ENCODE data around the gene PKIB. TPM values are rescaled to one million over a fixed set of nuclear protein-coding genes. Genes with fewer than 3 reads are reported as not detected.

PKIB gene
- total RNA-seq, 2 donors from 2014 or later: 2.6 to 12.8 TPM

DNA sequence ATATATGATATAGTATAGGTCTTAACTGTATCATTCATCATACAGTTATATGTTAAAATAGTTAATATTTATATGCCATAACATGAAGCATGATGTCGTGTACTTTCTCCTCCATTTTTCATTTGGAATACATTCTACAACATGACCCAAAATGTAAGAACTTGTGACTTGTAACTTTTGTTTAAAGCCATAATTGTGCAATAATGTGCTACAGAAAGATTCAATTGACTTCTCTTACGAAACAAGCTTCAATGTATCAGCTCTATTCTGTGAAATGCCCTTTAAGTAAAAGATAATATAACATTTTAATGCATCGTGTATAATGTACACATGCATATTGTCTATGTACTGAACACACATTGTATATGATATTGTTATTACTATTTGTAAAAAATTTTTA lies 92.6 kb downstream of the PKIB start:
- TF ChIP-seq, protein P1, sequence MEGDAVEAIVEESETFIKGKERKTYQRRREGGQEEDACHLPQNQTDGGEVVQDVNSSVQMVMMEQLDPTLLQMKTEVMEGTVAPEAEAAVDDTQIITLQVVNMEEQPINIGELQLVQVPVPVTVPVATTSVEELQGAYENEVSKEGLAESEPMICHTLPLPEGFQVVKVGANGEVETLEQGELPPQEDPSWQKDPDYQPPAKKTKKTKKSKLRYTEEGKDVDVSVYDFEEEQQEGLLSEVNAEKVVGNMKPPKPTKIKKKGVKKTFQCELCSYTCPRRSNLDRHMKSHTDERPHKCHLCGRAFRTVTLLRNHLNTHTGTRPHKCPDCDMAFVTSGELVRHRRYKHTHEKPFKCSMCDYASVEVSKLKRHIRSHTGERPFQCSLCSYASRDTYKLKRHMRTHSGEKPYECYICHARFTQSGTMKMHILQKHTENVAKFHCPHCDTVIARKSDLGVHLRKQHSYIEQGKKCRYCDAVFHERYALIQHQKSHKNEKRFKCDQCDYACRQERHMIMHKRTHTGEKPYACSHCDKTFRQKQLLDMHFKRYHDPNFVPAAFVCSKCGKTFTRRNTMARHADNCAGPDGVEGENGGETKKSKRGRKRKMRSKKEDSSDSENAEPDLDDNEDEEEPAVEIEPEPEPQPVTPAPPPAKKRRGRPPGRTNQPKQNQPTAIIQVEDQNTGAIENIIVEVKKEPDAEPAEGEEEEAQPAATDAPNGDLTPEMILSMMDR (IDR thresholded peaks at IDR 0.05): no peak
- TF ChIP-seq POLR2A (IDR thresholded peaks at IDR 0.05): no peak
- no peak for TF ChIP-seq POLR2AphosphoS5 (IDR thresholded peaks at IDR 0.05)
- Histone ChIP-seq H3K27me3 (replicated peaks; ENCODE audit: insufficient read depth) (no peaks in the 10 kb centered on the region), H3K36me3 (no peaks in the 10 kb centered on the region), H3K4me3 (no peak overlapping the region), H3K27ac (no peak overlapping the region), H3K9me3 (no peaks in the 10 kb centered on the region), H3K4me1 (replicated peaks) (no peaks in the 10 kb centered on the region)
- DNase-seq (ENCODE audit: low spot score): no peak
- intact Hi-C loops (cut with DNase I): no loop called here
- 86% methylated on average over 3 of the region's 3 CpGs for WGBS

DNA sequence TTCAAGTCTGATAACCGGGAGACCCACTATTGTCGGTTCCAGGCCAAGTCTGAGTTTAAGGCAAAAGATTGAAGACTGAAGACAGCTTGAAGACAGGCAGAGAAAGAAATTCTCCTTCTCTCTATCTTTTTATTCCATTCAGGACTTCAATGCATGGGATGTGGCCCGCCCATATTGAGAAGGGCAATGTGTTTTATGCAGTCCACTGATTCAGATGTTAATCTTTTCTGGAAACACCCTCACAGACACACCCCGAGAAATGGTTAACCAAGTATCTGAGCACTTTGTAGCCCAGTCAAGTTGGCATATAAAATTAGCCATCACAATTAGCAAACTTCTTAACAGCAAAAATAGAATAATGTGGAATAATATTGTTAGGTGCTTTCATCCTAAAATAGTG lies 93.9 kb downstream of the PKIB start:
- no peak for DNase-seq (ENCODE audit: low spot score)
- Histone ChIP-seq H3K27me3 (replicated peaks; ENCODE audit: insufficient read depth) (no peaks in the 10 kb centered on the region), H3K27ac (no peak overlapping the region), H3K4me3 (no peak overlapping the region), H3K36me3 (no peaks in the 10 kb centered on the region), H3K9me3 (no peaks in the 10 kb centered on the region), H3K4me1 (replicated peaks) (no peaks in the 10 kb centered on the region)
- TF ChIP-seq POLR2AphosphoS5 (IDR thresholded peaks at IDR 0.05): no peak
- TF ChIP-seq POLR2A (IDR thresholded peaks at IDR 0.05): no peak
- TF ChIP-seq, protein P1 (IDR thresholded peaks at IDR 0.05): no peak
- intact Hi-C loops (cut with DNase I): no loop called here
- 90% methylated on average over 4 of the region's 4 CpGs for WGBS

DNA sequence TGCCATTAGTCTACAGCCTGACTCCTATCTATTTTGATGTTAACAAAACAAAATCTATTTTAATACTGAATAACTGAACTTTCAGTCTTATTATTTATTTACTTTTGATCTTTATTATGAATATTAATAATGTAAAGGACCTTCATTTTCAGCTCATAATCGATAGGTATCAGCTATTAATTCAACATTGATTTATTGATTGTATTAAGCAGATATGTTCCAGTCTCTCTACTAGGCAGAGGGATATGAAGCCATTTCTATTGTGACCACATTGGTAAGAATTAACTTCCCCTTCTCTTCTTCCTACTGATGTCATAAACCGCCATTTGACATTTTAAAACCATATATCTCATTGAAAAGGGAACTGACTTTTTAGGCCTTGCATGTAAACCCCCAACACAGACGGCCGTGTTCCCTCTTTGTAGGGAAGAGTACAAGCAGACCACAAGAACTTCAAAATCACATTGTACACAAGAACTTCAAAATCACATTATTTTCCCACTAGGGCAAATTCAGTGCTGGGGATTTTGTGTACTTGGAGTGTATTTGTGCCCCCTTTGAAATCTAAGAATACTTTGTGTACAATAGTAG lies 99.8 kb downstream of the PKIB start:
- no peak overlapping the region for H3K4me3 ChIP-seq
- intact Hi-C loops (cut with DNase I): no loop called here
- no peaks in the 10 kb centered on the region for H3K9me3 ChIP-seq
- no peak overlapping the region for H3K27ac ChIP-seq
- no peaks in the 10 kb centered on the region for H3K36me3 ChIP-seq
- H3K4me1 ChIP-seq (replicated peaks): no peaks in the 10 kb centered on the region
- H3K27me3 ChIP-seq (replicated peaks; ENCODE audit: insufficient read depth): no peaks in the 10 kb centered on the region
- DNase-seq (ENCODE audit: low spot score): no peak
- no peak for TF ChIP-seq POLR2A (IDR thresholded peaks at IDR 0.05)
- TF ChIP-seq, protein P1 (IDR thresholded peaks at IDR 0.05): no peak
- WGBS: 85% methylated on average over 4 of the region's 4 CpGs

DNA sequence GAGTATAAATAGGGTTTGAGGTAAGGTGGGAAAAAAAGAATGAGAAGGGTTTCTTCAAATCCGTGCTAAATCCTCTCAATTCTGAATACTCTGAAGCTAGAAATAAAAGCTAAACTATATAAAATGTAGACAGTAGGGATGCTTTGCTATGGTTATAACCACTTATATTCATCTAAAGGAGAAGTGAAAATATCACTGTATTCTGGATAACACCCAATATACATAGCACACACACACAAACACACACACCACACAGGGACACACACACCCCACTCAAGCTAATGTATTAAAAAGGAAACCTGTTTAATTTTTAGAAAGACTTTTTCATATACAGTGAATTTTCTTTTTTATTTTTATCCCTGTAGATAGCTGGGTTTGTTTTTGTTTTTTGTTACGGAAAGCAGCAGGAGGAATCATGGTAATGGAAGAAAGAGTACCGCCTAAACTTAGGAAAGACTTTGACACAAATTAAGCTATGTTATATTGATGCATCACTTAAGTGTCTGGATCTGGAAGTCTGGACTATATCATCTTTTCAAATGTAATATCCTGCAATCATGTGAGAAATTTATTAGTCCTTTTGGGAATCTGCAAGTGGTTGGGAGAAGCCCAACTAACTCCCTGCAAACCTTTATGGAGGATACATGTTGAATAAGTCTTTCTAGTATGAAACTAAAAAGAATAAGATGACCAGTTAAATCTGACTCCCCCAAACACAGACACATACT lies 100.9 kb downstream of the PKIB start:
- no peaks in the 10 kb centered on the region for H3K27me3 ChIP-seq (replicated peaks; ENCODE audit: insufficient read depth)
- WGBS: 91% methylated on average over 3 of the region's 3 CpGs
- intact Hi-C loops (cut with DNase I): no loop called here
- no peaks in the 10 kb centered on the region for H3K36me3 ChIP-seq
- DNase-seq (ENCODE audit: low spot score): no peak
- TF ChIP-seq POLR2AphosphoS5 (IDR thresholded peaks at IDR 0.05): no peak
- TF ChIP-seq POLR2A (IDR thresholded peaks at IDR 0.05): no peak
- TF ChIP-seq, protein P1 (IDR thresholded peaks at IDR 0.05): no peak
- no peak overlapping the region for H3K27ac ChIP-seq
- no peak overlapping the region for H3K4me3 ChIP-seq
- H3K9me3 ChIP-seq: no peaks in the 10 kb centered on the region
- H3K4me1 ChIP-seq (replicated peaks): no peaks in the 10 kb centered on the region

DNA sequence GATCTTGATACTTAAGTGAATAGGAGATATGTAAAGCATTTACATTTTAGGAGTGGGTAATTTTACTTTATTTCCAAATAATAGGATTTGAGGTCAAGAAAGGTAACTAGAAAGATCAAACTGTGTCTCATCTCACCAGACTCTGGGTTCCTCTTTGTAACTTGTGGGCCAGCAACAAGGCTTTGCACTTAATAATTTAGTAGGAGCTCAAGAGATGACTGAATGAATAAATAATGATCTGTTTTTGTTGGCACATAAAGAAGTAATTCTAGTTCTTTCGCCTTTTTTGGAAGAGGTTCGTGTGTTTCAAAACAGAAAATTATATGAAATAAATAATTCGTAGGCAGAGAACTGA lies 101.9 kb downstream of the PKIB start:
- Histone ChIP-seq H3K36me3 (no peaks in the 10 kb centered on the region), H3K4me3 (no peak overlapping the region), H3K27me3 (replicated peaks; ENCODE audit: insufficient read depth) (no peaks in the 10 kb centered on the region), H3K9me3 (no peaks in the 10 kb centered on the region), H3K4me1 (replicated peaks) (no peaks in the 10 kb centered on the region), H3K27ac (no peak overlapping the region)
- no peak for DNase-seq (ENCODE audit: low spot score)
- intact Hi-C loops (cut with DNase I): no loop called here
- TF ChIP-seq POLR2A (IDR thresholded peaks at IDR 0.05): no peak
- TF ChIP-seq POLR2AphosphoS5 (IDR thresholded peaks at IDR 0.05): no peak
- TF ChIP-seq, protein P1 (IDR thresholded peaks at IDR 0.05): no peak
- 18% methylated on average over 3 of the region's 3 CpGs for WGBS
